ENCODE data around the gene GPR35. TPM values are rescaled to one million over a fixed set of nuclear protein-coding genes. Genes with fewer than 3 reads are reported as not detected.

GPR35 gene
- 1.1 and 1.9 TPM in 2 replicates for total RNA-seq (2014; rRNA removed; shearing (Covaris generic); ENCODE audit: low replicate concordance)

- H3K9me3 ChIP-seq (ENCODE audit: low read length) = no peaks in the 10 kb centered on the region
- DNase-seq = peak; percentile 59
- no peak within 1 kb of the TSS for H2AFZ ChIP-seq (ENCODE audit: low read length)
- peaks cover 3% of the 10 kb centered on the region; the same call in 1 of the 2 replicates for H3K4me1 ChIP-seq (ENCODE audit: low read length)
- H3K4me2 ChIP-seq (ENCODE audit: low read depth, low read length, poor library complexity, severe bottlenecking) = no peak within 1 kb of the TSS
- H3K9ac ChIP-seq (ENCODE audit: low read length) = no peak within 1 kb of the TSS; the same call in 1 of the 2 replicates
- no peaks in the 10 kb centered on the region for H3K36me3 ChIP-seq (ENCODE audit: insufficient read depth, low read length)
- no peaks in the 10 kb centered on the region for H4K20me1 ChIP-seq (ENCODE audit: insufficient read depth, low read depth, low read length)
- H3K27ac ChIP-seq (ENCODE audit: low read length) = no peak within 1 kb of the TSS
- H3K27me3 ChIP-seq (ENCODE audit: low read length) = no peaks in the 10 kb centered on the region
- H3K4me3 ChIP-seq (ENCODE audit: low read length) = no peak within 1 kb of the TSS
- no peaks in the 10 kb centered on the region for H3K79me2 ChIP-seq (ENCODE audit: low read length)
- no peaks in the 10 kb centered on the region for H3K9me2 ChIP-seq (replicated peaks; ENCODE audit: insufficient read depth, low read length)
Measured at GRCh38 chr2:240624950-240625621, at the start of gene GPR35. GPR35 (plus strand) TSS chr2:240625480; CDS start chr2:240629953, 4,473 bp downstream.

- Histone ChIP-seq H3K4me3 (ENCODE audit: low read length) (no peak overlapping the region), H3K9ac (ENCODE audit: low read length) (no peak overlapping the region), H3K9me2 (replicated peaks; ENCODE audit: insufficient read depth, low read length) (no peaks in the 10 kb centered on the region), H3K4me2 (ENCODE audit: low read depth, low read length, poor library complexity, severe bottlenecking) (no peak overlapping the region), H3K27ac (ENCODE audit: low read length) (no peak overlapping the region), H4K20me1 (ENCODE audit: insufficient read depth, low read depth, low read length) (peaks cover 18% of the 10 kb centered on the region), H3K9me3 (ENCODE audit: low read length) (no peaks in the 10 kb centered on the region), H3K4me1 (ENCODE audit: low read length) (peaks cover 21% of the 10 kb centered on the region), H3K27me3 (ENCODE audit: low read length) (no peaks in the 10 kb centered on the region), H3K36me3 (ENCODE audit: insufficient read depth, low read length) (no peaks in the 10 kb centered on the region), H2AFZ (ENCODE audit: low read length) (no peak overlapping the region), H3K79me2 (ENCODE audit: low read length) (peaks cover 32% of the 10 kb centered on the region)
- DNase-seq = no peak
Measured at GRCh38 chr2:240576036-240576435, 49.2 kb upstream of the GPR35 start.

GRCh38 chr2:240576436-240577205 lies 48.7 kb upstream of the GPR35 start:
- Histone ChIP-seq H3K27me3 (ENCODE audit: low read length) (no peaks in the 10 kb centered on the region), H4K20me1 (ENCODE audit: insufficient read depth, low read depth, low read length) (peaks cover 18% of the 10 kb centered on the region), H3K9ac (ENCODE audit: low read length) (no peak overlapping the region), H3K36me3 (ENCODE audit: insufficient read depth, low read length) (no peaks in the 10 kb centered on the region), H3K4me1 (ENCODE audit: low read length) (peaks cover 27% of the 10 kb centered on the region), H3K9me2 (replicated peaks; ENCODE audit: insufficient read depth, low read length) (no peaks in the 10 kb centered on the region), H2AFZ (ENCODE audit: low read length) (no peak overlapping the region), H3K4me3 (ENCODE audit: low read length) (no peak overlapping the region), H3K27ac (ENCODE audit: low read length) (no peak overlapping the region), H3K9me3 (ENCODE audit: low read length) (no peaks in the 10 kb centered on the region), H3K79me2 (ENCODE audit: low read length) (peaks cover 29% of the 10 kb centered on the region), H3K4me2 (ENCODE audit: low read depth, low read length, poor library complexity, severe bottlenecking) (no peak overlapping the region)
- no peak for DNase-seq

GRCh38 chr2:240577281-240578109 lies 47.8 kb upstream of the GPR35 start:
- H3K9ac ChIP-seq (ENCODE audit: low read length) = no peak overlapping the region
- no peaks in the 10 kb centered on the region for H3K27me3 ChIP-seq (ENCODE audit: low read length)
- H3K4me2 ChIP-seq (ENCODE audit: low read depth, low read length, poor library complexity, severe bottlenecking) = no peak overlapping the region
- H3K4me1 ChIP-seq (ENCODE audit: low read length) = peaks cover 36% of the 10 kb centered on the region
- peaks cover 18% of the 10 kb centered on the region for H4K20me1 ChIP-seq (ENCODE audit: insufficient read depth, low read depth, low read length)
- H2AFZ ChIP-seq (ENCODE audit: low read length) = no peak overlapping the region
- no peaks in the 10 kb centered on the region for H3K9me3 ChIP-seq (ENCODE audit: low read length)
- DNase-seq = no peak
- no peak overlapping the region for H3K27ac ChIP-seq (ENCODE audit: low read length)
- peaks cover 35% of the 10 kb centered on the region for H3K79me2 ChIP-seq (ENCODE audit: low read length)
- H3K4me3 ChIP-seq (ENCODE audit: low read length) = no peak overlapping the region
- H3K36me3 ChIP-seq (ENCODE audit: insufficient read depth, low read length) = no peaks in the 10 kb centered on the region; the same call in 1 of the 2 replicates
- no peaks in the 10 kb centered on the region for H3K9me2 ChIP-seq (replicated peaks; ENCODE audit: insufficient read depth, low read length)

GRCh38 chr2:240578110-240578450 lies 47.2 kb upstream of the GPR35 start:
- Histone ChIP-seq H3K27me3 (ENCODE audit: low read length) (no peaks in the 10 kb centered on the region), H3K27ac (ENCODE audit: low read length) (no peak overlapping the region), H3K9me2 (replicated peaks; ENCODE audit: insufficient read depth, low read length) (no peaks in the 10 kb centered on the region), H3K4me3 (ENCODE audit: low read length) (no peak overlapping the region), H3K36me3 (ENCODE audit: insufficient read depth, low read length) (no peaks in the 10 kb centered on the region; the same call in 1 of the 2 replicates), H2AFZ (ENCODE audit: low read length) (no peak overlapping the region), H3K9me3 (ENCODE audit: low read length) (no peaks in the 10 kb centered on the region), H4K20me1 (ENCODE audit: insufficient read depth, low read depth, low read length) (peaks cover 18% of the 10 kb centered on the region), H3K4me2 (ENCODE audit: low read depth, low read length, poor library complexity, severe bottlenecking) (no peak overlapping the region), H3K79me2 (ENCODE audit: low read length) (peaks cover 40% of the 10 kb centered on the region), H3K9ac (ENCODE audit: low read length) (no peak overlapping the region), H3K4me1 (ENCODE audit: low read length) (peaks cover 41% of the 10 kb centered on the region)
- no peak for DNase-seq

GRCh38 chr2:240578488-240578887 lies 46.8 kb upstream of the GPR35 start:
- no peaks in the 10 kb centered on the region for H3K27me3 ChIP-seq (ENCODE audit: low read length)
- H3K27ac ChIP-seq (ENCODE audit: low read length) = no peak overlapping the region
- no peaks in the 10 kb centered on the region for H3K9me3 ChIP-seq (ENCODE audit: low read length)
- no peak overlapping the region for H3K4me2 ChIP-seq (ENCODE audit: low read depth, low read length, poor library complexity, severe bottlenecking)
- no peaks in the 10 kb centered on the region; the same call in 1 of the 2 replicates for H3K36me3 ChIP-seq (ENCODE audit: insufficient read depth, low read length)
- no peak for DNase-seq
- H4K20me1 ChIP-seq (ENCODE audit: insufficient read depth, low read depth, low read length) = peaks cover 18% of the 10 kb centered on the region
- H3K4me1 ChIP-seq (ENCODE audit: low read length) = peaks cover 46% of the 10 kb centered on the region
- no peak overlapping the region for H3K4me3 ChIP-seq (ENCODE audit: low read length)
- H3K9me2 ChIP-seq (replicated peaks; ENCODE audit: insufficient read depth, low read length) = no peaks in the 10 kb centered on the region
- H3K9ac ChIP-seq (ENCODE audit: low read length) = no peak overlapping the region
- peaks cover 44% of the 10 kb centered on the region for H3K79me2 ChIP-seq (ENCODE audit: low read length)
- no peak overlapping the region for H2AFZ ChIP-seq (ENCODE audit: low read length)

GRCh38 chr2:240579071-240579762 lies 46.1 kb upstream of the GPR35 start:
- H3K4me2 ChIP-seq (ENCODE audit: low read depth, low read length, poor library complexity, severe bottlenecking) = no peak overlapping the region
- H3K27me3 ChIP-seq (ENCODE audit: low read length) = no peaks in the 10 kb centered on the region
- peak overlapping the region; percentile 39; the same call in 1 of the 2 replicates for H3K9ac ChIP-seq (ENCODE audit: low read length)
- DNase-seq = no peak
- H3K36me3 ChIP-seq (ENCODE audit: insufficient read depth, low read length) = no peaks in the 10 kb centered on the region; the same call in 1 of the 2 replicates
- peaks cover 52% of the 10 kb centered on the region for H3K79me2 ChIP-seq (ENCODE audit: low read length)
- no peaks in the 10 kb centered on the region for H3K9me3 ChIP-seq (ENCODE audit: low read length)
- no peaks in the 10 kb centered on the region for H3K9me2 ChIP-seq (replicated peaks; ENCODE audit: insufficient read depth, low read length)
- H3K4me1 ChIP-seq (ENCODE audit: low read length) = peaks cover 53% of the 10 kb centered on the region
- H2AFZ ChIP-seq (ENCODE audit: low read length) = no peak overlapping the region
- H3K4me3 ChIP-seq (ENCODE audit: low read length) = no peak overlapping the region
- H4K20me1 ChIP-seq (ENCODE audit: insufficient read depth, low read depth, low read length) = peaks cover 18% of the 10 kb centered on the region
- peak overlapping the region; percentile 51 for H3K27ac ChIP-seq (ENCODE audit: low read length)
